HepG2 (cell line): ENCODE measurements around the gene EPHA1. TPM values are rescaled to one million over a fixed set of nuclear protein-coding genes. Genes with fewer than 3 reads are reported as not detected.
A peak's percentile ranks its signal among the peaks of the same experiment; 100 is the strongest.

Source experiments
- GATAD1 ChIP-seq: IDR thresholded peaks from 2 replicates; pipeline ENCODE4 v1.6.1; 2016; ENCODE audit warnings: missing genetic modification reagents, missing compliant biosample characterization
- NFIB ChIP-seq: sonication (generic); formaldehyde crosslinking; IDR thresholded peaks from 2 replicates; pipeline ENCODE4 v1.9.0; 2021; ENCODE audit warnings: missing genetic modification reagents, mild to moderate bottlenecking, borderline replicate concordance
- RFXAP ChIP-seq: sonication (generic); formaldehyde crosslinking; IDR thresholded peaks from 2 replicates; pipeline ENCODE4 v1.4.0; 2020; ENCODE audit warnings: missing genetic modification reagents, borderline replicate concordance
- SKI ChIP-seq: fragments of 450-650 bp; IDR thresholded peaks from one replicate; pipeline ENCODE4 v1.6.1; 2018; ENCODE audit warnings: mild to moderate bottlenecking; ENCODE audit not compliant: partially characterized antibody
- ZNF121 ChIP-seq: sonication (generic); formaldehyde crosslinking; IDR thresholded peaks from 2 replicates; pipeline ENCODE4 v1.5.0; 2020; ENCODE audit warnings: mild to moderate bottlenecking, missing genetic modification reagents
- ZNF20 ChIP-seq: sonication (generic); formaldehyde crosslinking; IDR thresholded peaks from 2 replicates; pipeline ENCODE4 v1.4.0; 2020; ENCODE audit warnings: mild to moderate bottlenecking, moderate library complexity, missing genetic modification reagents
- ZNF563 ChIP-seq: sonication (generic); formaldehyde crosslinking; IDR thresholded peaks from 2 replicates; pipeline ENCODE4 v1.8.0; 2022; ENCODE audit warnings: mild to moderate bottlenecking, moderate library complexity, missing genetic modification reagents
- ZNF605 ChIP-seq: sonication (generic); formaldehyde crosslinking; IDR thresholded peaks from 2 replicates; pipeline ENCODE4 v1.8.0; 2022; ENCODE audit warnings: mild to moderate bottlenecking, missing genetic modification reagents
- ZNF746 ChIP-seq: sonication (generic); formaldehyde crosslinking; IDR thresholded peaks from 2 replicates; pipeline ENCODE4 v1.8.0; 2022; ENCODE audit warnings: mild to moderate bottlenecking, missing genetic modification reagents
- ZNF75D ChIP-seq: sonication (generic); formaldehyde crosslinking; IDR thresholded peaks from 2 replicates; pipeline ENCODE4 v1.8.1; 2023; ENCODE audit warnings: missing genetic modification reagents, mild to moderate bottlenecking, borderline replicate concordance
- ZNF761 ChIP-seq: sonication (generic); formaldehyde crosslinking; conservative IDR thresholded peaks from 2 replicates; pipeline ENCODE4 v1.4.0; 2020; ENCODE audit warnings: mild to moderate bottlenecking, missing genetic modification reagents
- ZNF775 ChIP-seq: sonication (generic); formaldehyde crosslinking; IDR thresholded peaks from 2 replicates; pipeline ENCODE4 v1.4.0; 2020; ENCODE audit warnings: missing genetic modification reagents, mild to moderate bottlenecking, moderate library complexity, borderline replicate concordance
- polyA plus RNA-seq, 8 experiments: library from polyadenylated mRNA; depleted of rRNA in 3 of 8; stranded (reverse) in 7 of 8; unstranded in 1 of 8; fragments of >200 nt; fragmentation: Illumina TruSeq in 4 of 8; extraction: Trizol in 4 of 8; gene quantifications; 2 replicates each; pipeline versions ENCODE4 v1.2.1 to v1.2.3, GENCODE V29; 2011 to 2016; ENCODE audit warnings: low read depth in 4 of 8, missing spikeins in 1 of 8, mixed read lengths in 1 of 8; ENCODE audit not compliant: insufficient read depth in 1 of 8
- total RNA-seq, 5 experiments: library from RNA; depleted of rRNA; stranded (reverse); fragments of >200 nt; fragmentation: Illumina TruSeq; extraction: Trizol; gene quantifications; 2 replicates each; pipeline ENCODE4 v1.2.3, GENCODE V29; 2016; ENCODE audit warnings: low read depth in 1 of 5
- TF ChIP-seq, protein P1 (sequence below): sonication (generic); formaldehyde crosslinking; IDR thresholded peaks from 2 replicates; pipeline ENCODE4 v1.4.0; 2020; ENCODE audit warnings: missing genetic modification reagents, low read depth, mild to moderate bottlenecking, borderline replicate concordance
- TF ChIP-seq, protein P2 (sequence below): sonication (generic); formaldehyde crosslinking; IDR thresholded peaks from 2 replicates; pipeline ENCODE4 v1.4.0; 2020; ENCODE audit warnings: low read depth, mild to moderate bottlenecking, missing genetic modification reagents
- TF ChIP-seq, protein P3 (sequence below): sonication (generic); formaldehyde crosslinking; IDR thresholded peaks from 2 replicates; pipeline ENCODE4 v1.4.0; 2020; ENCODE audit warnings: missing genetic modification reagents, mild to moderate bottlenecking, borderline replicate concordance
- TF ChIP-seq, protein P4 (sequence below): sonication (generic); formaldehyde crosslinking; IDR thresholded peaks from 2 replicates; pipeline ENCODE4 v1.5.0; 2020; ENCODE audit warnings: mild to moderate bottlenecking, missing genetic modification reagents

EPHA1 gene
- total and polyA plus RNA-seq, 2 of the 13 experiments (the other 11 are each of a cell fraction or from before 2014, with no cell fraction given), result 4.6 to 17.1 TPM

DNA sequence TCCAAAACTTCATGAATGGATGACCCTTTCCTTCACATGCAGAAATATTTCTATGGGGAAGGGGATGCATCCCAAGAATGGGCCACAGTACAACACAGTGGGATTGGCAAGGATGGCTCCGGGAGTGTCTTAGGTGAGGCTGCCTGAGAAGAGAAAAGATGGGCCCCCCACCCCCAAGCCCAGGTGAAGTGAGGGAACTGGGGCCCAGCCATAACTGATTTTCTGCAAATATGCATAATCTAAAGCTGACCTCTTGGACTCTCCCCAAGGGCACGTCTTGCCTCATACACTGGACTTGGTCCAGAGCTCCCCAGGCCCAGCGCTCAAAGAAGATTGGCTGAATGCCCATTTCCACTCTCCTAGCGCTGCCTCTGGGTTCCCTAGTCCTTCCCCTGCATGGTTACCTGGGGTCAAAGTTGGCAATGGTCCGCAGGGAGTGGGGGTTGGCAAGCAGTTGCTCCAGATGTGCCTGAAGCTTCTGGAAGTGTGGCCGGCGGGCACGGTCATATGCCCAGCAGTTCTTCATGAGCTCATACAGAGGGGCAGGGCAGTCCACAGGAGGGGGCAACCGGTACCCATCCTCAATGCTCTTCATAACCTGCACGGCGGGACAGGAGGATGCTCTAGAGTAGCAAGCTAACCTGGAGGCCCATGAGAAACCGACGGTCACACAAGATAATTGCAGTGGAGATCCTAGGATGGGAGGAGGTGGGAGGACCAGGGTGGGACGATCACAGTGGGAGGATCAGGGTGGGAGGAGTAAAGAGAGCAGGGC, 15.2 kb downstream of the EPHA1 start (continued):
- TF ChIP-seq, protein P1, sequence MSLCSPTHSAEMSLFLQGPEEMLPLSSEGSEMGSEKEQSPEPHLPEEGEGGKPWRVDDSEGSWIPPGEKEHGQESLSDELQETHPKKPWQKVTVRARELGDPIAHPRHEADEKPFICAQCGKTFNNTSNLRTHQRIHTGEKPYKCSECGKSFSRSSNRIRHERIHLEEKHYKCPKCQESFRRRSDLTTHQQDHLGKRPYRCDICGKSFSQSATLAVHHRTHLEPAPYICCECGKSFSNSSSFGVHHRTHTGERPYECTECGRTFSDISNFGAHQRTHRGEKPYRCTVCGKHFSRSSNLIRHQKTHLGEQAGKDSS (CRISPR knock-in tag), result no peak; the same call in 1 of the 2 replicates
- TF ChIP-seq ZNF775 (CRISPR knock-in tag) (no peak), RFXAP (CRISPR knock-in tag) (peak; percentile 71; the same call in 1 of the 2 replicates), GATAD1 (CRISPR knock-in tag) (0 out of 2 replicates have a peak, but pooled peaks have one; percentile 31), ZNF121 (CRISPR knock-in tag) (no peak), ZNF20 (no peak), ZNF563 (no peak), ZNF761 (CRISPR knock-in tag) (no peak), NFIB (CRISPR knock-in tag) (no peak), ZNF75D (CRISPR knock-in tag) (no peak), SKI (peak; percentile 62), ZNF746 (peak; percentile 73), ZNF605 (CRISPR knock-in tag) (no peak)
- TF ChIP-seq, protein P2, sequence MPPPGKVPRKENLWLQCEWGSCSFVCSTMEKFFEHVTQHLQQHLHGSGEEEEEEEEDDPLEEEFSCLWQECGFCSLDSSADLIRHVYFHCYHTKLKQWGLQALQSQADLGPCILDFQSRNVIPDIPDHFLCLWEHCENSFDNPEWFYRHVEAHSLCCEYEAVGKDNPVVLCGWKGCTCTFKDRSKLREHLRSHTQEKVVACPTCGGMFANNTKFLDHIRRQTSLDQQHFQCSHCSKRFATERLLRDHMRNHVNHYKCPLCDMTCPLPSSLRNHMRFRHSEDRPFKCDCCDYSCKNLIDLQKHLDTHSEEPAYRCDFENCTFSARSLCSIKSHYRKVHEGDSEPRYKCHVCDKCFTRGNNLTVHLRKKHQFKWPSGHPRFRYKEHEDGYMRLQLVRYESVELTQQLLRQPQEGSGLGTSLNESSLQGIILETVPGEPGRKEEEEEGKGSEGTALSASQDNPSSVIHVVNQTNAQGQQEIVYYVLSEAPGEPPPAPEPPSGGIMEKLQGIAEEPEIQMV (CRISPR knock-in tag), result peak; percentile 80
- TF ChIP-seq, protein P3, sequence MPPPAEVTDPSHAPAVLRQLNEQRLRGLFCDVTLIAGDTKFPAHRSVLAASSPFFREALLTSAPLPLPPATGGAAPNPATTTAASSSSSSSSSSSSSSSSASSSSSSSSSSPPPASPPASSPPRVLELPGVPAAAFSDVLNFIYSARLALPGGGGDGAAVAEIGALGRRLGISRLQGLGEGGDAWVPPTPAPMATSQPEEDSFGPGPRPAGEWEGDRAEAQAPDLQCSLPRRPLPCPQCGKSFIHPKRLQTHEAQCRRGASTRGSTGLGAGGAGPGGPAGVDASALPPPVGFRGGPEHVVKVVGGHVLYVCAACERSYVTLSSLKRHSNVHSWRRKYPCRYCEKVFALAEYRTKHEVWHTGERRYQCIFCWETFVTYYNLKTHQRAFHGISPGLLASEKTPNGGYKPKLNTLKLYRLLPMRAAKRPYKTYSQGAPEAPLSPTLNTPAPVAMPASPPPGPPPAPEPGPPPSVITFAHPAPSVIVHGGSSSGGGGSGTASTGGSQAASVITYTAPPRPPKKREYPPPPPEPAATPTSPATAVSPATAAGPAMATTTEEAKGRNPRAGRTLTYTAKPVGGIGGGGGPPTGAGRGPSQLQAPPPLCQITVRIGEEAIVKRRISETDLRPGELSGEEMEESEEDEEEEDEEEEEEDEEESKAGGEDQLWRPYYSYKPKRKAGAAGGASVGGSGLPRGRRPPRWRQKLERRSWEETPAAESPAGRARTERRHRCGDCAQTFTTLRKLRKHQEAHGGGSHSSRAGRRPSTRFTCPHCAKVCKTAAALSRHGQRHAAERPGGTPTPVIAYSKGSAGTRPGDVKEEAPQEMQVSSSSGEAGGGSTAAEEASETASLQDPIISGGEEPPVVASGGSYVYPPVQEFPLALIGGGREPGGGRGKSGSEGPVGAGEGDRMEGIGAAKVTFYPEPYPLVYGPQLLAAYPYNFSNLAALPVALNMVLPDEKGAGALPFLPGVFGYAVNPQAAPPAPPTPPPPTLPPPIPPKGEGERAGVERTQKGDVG (CRISPR knock-in tag), result no peak
- TF ChIP-seq, protein P4, sequence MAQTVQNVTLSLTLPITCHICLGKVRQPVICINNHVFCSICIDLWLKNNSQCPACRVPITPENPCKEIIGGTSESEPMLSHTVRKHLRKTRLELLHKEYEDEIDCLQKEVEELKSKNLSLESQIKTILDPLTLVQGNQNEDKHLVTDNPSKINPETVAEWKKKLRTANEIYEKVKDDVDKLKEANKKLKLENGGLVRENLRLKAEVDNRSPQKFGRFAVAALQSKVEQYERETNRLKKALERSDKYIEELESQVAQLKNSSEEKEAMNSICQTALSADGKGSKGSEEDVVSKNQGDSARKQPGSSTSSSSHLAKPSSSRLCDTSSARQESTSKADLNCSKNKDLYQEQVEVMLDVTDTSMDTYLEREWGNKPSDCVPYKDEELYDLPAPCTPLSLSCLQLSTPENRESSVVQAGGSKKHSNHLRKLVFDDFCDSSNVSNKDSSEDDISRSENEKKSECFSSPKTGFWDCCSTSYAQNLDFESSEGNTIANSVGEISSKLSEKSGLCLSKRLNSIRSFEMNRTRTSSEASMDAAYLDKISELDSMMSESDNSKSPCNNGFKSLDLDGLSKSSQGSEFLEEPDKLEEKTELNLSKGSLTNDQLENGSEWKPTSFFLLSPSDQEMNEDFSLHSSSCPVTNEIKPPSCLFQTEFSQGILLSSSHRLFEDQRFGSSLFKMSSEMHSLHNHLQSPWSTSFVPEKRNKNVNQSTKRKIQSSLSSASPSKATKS (CRISPR knock-in tag), result no peak
